ENCODE data around the gene OR52E8. TPM values are rescaled to one million over a fixed set of nuclear protein-coding genes. Genes with fewer than 3 reads are reported as not detected.

OR52E8 gene
- total RNA-seq, 1 donor from 2014 or later: not detected

- DNase-seq (ENCODE audit: low read depth, low spot score): no peak
- no peaks in the 10 kb centered on the region for H3K4me1 Mint-ChIP-seq
- TF ChIP-seq, protein P1, sequence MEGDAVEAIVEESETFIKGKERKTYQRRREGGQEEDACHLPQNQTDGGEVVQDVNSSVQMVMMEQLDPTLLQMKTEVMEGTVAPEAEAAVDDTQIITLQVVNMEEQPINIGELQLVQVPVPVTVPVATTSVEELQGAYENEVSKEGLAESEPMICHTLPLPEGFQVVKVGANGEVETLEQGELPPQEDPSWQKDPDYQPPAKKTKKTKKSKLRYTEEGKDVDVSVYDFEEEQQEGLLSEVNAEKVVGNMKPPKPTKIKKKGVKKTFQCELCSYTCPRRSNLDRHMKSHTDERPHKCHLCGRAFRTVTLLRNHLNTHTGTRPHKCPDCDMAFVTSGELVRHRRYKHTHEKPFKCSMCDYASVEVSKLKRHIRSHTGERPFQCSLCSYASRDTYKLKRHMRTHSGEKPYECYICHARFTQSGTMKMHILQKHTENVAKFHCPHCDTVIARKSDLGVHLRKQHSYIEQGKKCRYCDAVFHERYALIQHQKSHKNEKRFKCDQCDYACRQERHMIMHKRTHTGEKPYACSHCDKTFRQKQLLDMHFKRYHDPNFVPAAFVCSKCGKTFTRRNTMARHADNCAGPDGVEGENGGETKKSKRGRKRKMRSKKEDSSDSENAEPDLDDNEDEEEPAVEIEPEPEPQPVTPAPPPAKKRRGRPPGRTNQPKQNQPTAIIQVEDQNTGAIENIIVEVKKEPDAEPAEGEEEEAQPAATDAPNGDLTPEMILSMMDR (conservative IDR thresholded peaks at IDR 0.05): no peak
- H3K36me3 Mint-ChIP-seq (ENCODE audit: low read depth): no peaks in the 10 kb centered on the region
- H3K27ac Mint-ChIP-seq (ENCODE audit: unreplicated experiment): no peak overlapping the region
- H3K27me3 Mint-ChIP-seq (ENCODE audit: low read depth): peaks cover 15% of the 10 kb centered on the region
- no peaks in the 10 kb centered on the region for H3K9me3 Mint-ChIP-seq
- no peak overlapping the region for H3K4me3 Mint-ChIP-seq
Observed at GRCh38 chr11:5887172-5887571, 29.7 kb upstream of the OR52E8 start.

- no peak for DNase-seq (ENCODE audit: low read depth, low spot score)
- H3K27me3 Mint-ChIP-seq (ENCODE audit: low read depth): peaks cover 39% of the 10 kb centered on the region
- no peak overlapping the region for H3K27ac Mint-ChIP-seq (ENCODE audit: unreplicated experiment)
- TF ChIP-seq, protein P1 (conservative IDR thresholded peaks at IDR 0.05): no peak
- no peak overlapping the region for H3K4me3 Mint-ChIP-seq
- no peaks in the 10 kb centered on the region for H3K4me1 Mint-ChIP-seq
- no peaks in the 10 kb centered on the region for H3K36me3 Mint-ChIP-seq (ENCODE audit: low read depth)
- H3K9me3 Mint-ChIP-seq: no peaks in the 10 kb centered on the region
Observed at GRCh38 chr11:5881756-5882155, 24.3 kb upstream of the OR52E8 start.

DNA sequence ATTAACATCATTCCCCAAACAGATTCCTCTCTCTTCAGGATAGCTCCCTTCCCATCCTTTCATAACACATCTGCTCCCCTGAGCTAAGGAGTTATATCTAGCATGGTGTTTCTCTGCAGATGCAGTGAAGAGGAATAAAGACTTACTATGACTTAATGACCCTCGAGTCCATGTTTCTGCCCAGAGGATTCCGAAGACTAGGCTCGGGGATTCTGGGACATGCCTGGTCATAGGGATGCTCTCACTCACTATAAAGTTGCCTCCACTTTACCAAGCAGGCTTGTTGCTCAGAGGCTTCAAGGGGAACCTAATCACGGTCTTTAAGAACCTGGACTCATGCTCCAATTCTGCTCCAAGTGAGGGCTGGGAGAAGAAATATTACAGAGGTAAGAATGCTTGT lies 22.8 kb upstream of the OR52E8 start, which contains the start of gene OR52E4:
Gene OR52E4 (plus strand): TSS at position 301 of the 400 bp plus-strand sequence. CDS start 3,664 bp downstream, outside the sequence.
- TF ChIP-seq, protein P1 (conservative IDR thresholded peaks at IDR 0.05): no peak
- Mint-ChIP-seq H3K36me3 (ENCODE audit: low read depth) (no peaks in the 10 kb centered on the region), H3K4me1 (no peaks in the 10 kb centered on the region), H3K9me3 (no peaks in the 10 kb centered on the region), H3K27ac (ENCODE audit: unreplicated experiment) (no peak within 1 kb of the TSS), H3K4me3 (no peak within 1 kb of the TSS), H3K27me3 (ENCODE audit: low read depth) (peaks cover 36% of the 10 kb centered on the region)
- no peak for DNase-seq (ENCODE audit: low read depth, low spot score)

- no peak for DNase-seq (ENCODE audit: low read depth, low spot score)
- H3K27me3 Mint-ChIP-seq (ENCODE audit: low read depth): peaks cover 30% of the 10 kb centered on the region
- H3K4me3 Mint-ChIP-seq: no peak overlapping the region
- TF ChIP-seq, protein P1 (conservative IDR thresholded peaks at IDR 0.05): no peak
- H3K27ac Mint-ChIP-seq (ENCODE audit: unreplicated experiment): no peak overlapping the region
- H3K36me3 Mint-ChIP-seq (ENCODE audit: low read depth): no peaks in the 10 kb centered on the region
- no peaks in the 10 kb centered on the region for H3K4me1 Mint-ChIP-seq
- H3K9me3 Mint-ChIP-seq: no peaks in the 10 kb centered on the region
Observed at GRCh38 chr11:5878564-5878963, 21.1 kb upstream of the OR52E8 start.

- H3K36me3 Mint-ChIP-seq (ENCODE audit: low read depth): no peaks in the 10 kb centered on the region
- DNase-seq (ENCODE audit: low read depth, low spot score): no peak
- TF ChIP-seq, protein P1 (conservative IDR thresholded peaks at IDR 0.05): no peak
- H3K4me3 Mint-ChIP-seq: no peak overlapping the region
- peaks cover 6% of the 10 kb centered on the region for H3K9me3 Mint-ChIP-seq
- peaks cover 17% of the 10 kb centered on the region for H3K27me3 Mint-ChIP-seq (ENCODE audit: low read depth)
- H3K27ac Mint-ChIP-seq (ENCODE audit: unreplicated experiment): no peak overlapping the region
- no peaks in the 10 kb centered on the region for H3K4me1 Mint-ChIP-seq
Observed at GRCh38 chr11:5865826-5866225, 8.3 kb upstream of the OR52E8 start.

GRCh38 chr11:5851002-5851401 lies 6.5 kb downstream of the OR52E8 start:
- Mint-ChIP-seq H3K9me3 (peaks cover 7% of the 10 kb centered on the region), H3K4me1 (no peaks in the 10 kb centered on the region), H3K36me3 (ENCODE audit: low read depth) (no peaks in the 10 kb centered on the region), H3K4me3 (no peak overlapping the region), H3K27me3 (ENCODE audit: low read depth) (peaks cover 17% of the 10 kb centered on the region), H3K27ac (ENCODE audit: unreplicated experiment) (no peak overlapping the region)
- DNase-seq (ENCODE audit: low read depth, low spot score): no peak
- TF ChIP-seq, protein P1 (conservative IDR thresholded peaks at IDR 0.05): no peak
